Testis (tissue), 3 donors: ENCODE data around the gene FBXO40. TPM values are rescaled to one million over a fixed set of nuclear protein-coding genes. Genes with fewer than 3 reads are reported as not detected.

Experiments
- DNase-seq: peaks from one replicate; pipeline ENCODE4 v3.0.0-alpha.2; 2019
- H3K27ac ChIP-seq, 2 donors: fragments of 200-600 bp; sonication (generic); one replicate each; pipeline ENCODE4 v1.5.1; 2019
- H3K27me3 ChIP-seq: fragments of 200-600 bp; sonication (generic); one replicate; pipeline ENCODE4 v1.5.1; 2019
- H3K36me3 ChIP-seq: fragments of 200-600 bp; sonication (generic); one replicate; pipeline ENCODE4 v1.5.1; 2017; ENCODE audit warnings: low read depth; ENCODE audit errors: missing control alignments
- H3K4me1 ChIP-seq: fragments of 200-600 bp; sonication (generic); one replicate; pipeline ENCODE4 v1.5.1; 2019
- H3K4me3 ChIP-seq, 2 donors: fragments of 200-600 bp; sonication (generic); one replicate each; pipeline ENCODE4 v1.5.1; 2017 to 2019
- H3K9me3 ChIP-seq: fragments of 200-600 bp; sonication (generic); one replicate; pipeline ENCODE4 v1.5.1; 2017
- POLR2A ChIP-seq: fragments of 450-650 bp; IDR thresholded peaks from one replicate; pipeline ENCODE4 v1.6.1; 2017; ENCODE audit warnings: antibody characterized with exemption, mild to moderate bottlenecking, moderate library complexity
- WGBS, 2 donors: methylation state at CpG; one replicate each; pipeline ENCODE4 v1.1.5; 2018; 5-methylcytosine and 5-hydroxymethylcytosine counted together
- intact Hi-C: fragments of 100-400 bp; cut with DNase I; formaldehyde crosslinking; loops from one replicate; pipeline ENCODE4 v1.15.1; 2023; ENCODE audit warnings: low total_unique reads
- polyA plus RNA-seq: library from polyadenylated mRNA; stranded (reverse); fragments of 350-450 nt; fragmentation: Illumina TruSeq; extraction: RNeasy Lipid Tissue Mini Kit (QIAGEN cat#74804); gene quantifications from one replicate; pipeline ENCODE4 v1.2.3, GENCODE V29; 2014; ENCODE audit warnings: low read depth, low replicate concordance; ENCODE audit not compliant: insufficient read depth
- total RNA-seq, 2 donors: library from RNA; depleted of rRNA; stranded (reverse); fragments of >200 nt; gene quantifications; one replicate each; pipeline ENCODE4 v1.2.3, GENCODE V29; 2016
- TF ChIP-seq, protein P1 (sequence below), 3 experiments: fragments of 450-650 bp in 2 of 3; fragments of 200-600 bp in 1 of 3; sonication (generic) in 1 of 3; IDR thresholded peaks; one replicate each; pipeline ENCODE4 v1.5.1; 2016 to 2019; ENCODE audit warnings: antibody characterized with exemption in 3 of 3, mild to moderate bottlenecking in 2 of 3, moderate library complexity in 1 of 3

The FBXO40 gene
- total and polyA plus RNA-seq, 3 donors from 2014 or later, result 0.31 to 0.68 (median 0.61) TPM

GRCh38 chr3:121627211-121627610 lies 34.0 kb downstream of the FBXO40 start:
- Histone ChIP-seq H3K9me3 (no peaks in the 10 kb centered on the region), H3K36me3 (no peaks in the 10 kb centered on the region), H3K4me3 (no peak overlapping the region), H3K27ac (no peak overlapping the region), H3K4me1 (no peaks in the 10 kb centered on the region), H3K27me3 (no peaks in the 10 kb centered on the region)
- no peak for TF ChIP-seq POLR2A
- intact Hi-C loops, result no loop called here
- WGBS, 2 donors, result 58 to 62% methylated on average over 4 of the region's 4 CpGs
- DNase-seq, result no peak

DNA sequence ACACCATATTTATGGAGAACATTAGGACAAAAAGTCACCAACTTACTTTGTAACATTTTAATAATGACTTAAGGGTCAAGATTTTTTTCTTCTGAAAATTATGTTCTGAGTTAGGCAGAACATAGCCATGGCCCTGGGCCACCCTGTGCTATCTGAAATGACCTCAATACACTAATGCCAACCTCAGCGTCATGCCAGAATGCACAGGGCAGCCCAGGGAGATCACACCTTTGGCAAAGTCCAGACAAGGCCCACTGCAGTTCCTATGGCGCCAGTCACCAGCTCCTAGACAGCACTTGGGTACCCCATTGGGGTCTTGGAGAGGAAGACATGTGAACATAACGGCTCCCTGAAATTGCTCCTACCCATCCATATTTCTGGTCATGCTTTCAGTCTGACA lies 34.4 kb downstream of the FBXO40 start:
- H3K36me3 ChIP-seq, result no peaks in the 10 kb centered on the region
- H3K27me3 ChIP-seq, result no peaks in the 10 kb centered on the region
- intact Hi-C loops, result no loop called here
- H3K9me3 ChIP-seq, result no peaks in the 10 kb centered on the region
- H3K27ac ChIP-seq, result no peak overlapping the region
- no peaks in the 10 kb centered on the region for H3K4me1 ChIP-seq
- 62 to 64% methylated on average over 3 of the region's 3 CpGs for whole genome bisulfite sequencing, 2 donors
- H3K4me3 ChIP-seq, result no peak overlapping the region
- no peak for TF ChIP-seq POLR2A
- TF ChIP-seq, protein P1, sequence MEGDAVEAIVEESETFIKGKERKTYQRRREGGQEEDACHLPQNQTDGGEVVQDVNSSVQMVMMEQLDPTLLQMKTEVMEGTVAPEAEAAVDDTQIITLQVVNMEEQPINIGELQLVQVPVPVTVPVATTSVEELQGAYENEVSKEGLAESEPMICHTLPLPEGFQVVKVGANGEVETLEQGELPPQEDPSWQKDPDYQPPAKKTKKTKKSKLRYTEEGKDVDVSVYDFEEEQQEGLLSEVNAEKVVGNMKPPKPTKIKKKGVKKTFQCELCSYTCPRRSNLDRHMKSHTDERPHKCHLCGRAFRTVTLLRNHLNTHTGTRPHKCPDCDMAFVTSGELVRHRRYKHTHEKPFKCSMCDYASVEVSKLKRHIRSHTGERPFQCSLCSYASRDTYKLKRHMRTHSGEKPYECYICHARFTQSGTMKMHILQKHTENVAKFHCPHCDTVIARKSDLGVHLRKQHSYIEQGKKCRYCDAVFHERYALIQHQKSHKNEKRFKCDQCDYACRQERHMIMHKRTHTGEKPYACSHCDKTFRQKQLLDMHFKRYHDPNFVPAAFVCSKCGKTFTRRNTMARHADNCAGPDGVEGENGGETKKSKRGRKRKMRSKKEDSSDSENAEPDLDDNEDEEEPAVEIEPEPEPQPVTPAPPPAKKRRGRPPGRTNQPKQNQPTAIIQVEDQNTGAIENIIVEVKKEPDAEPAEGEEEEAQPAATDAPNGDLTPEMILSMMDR (IDR thresholded peaks at IDR 0.05), result no peak
- DNase-seq, result no peak

- 90 to 91% methylated on average over 6 of the region's 6 CpGs for WGBS, 2 donors
- Histone ChIP-seq H3K36me3 (no peaks in the 10 kb centered on the region), H3K27me3 (no peaks in the 10 kb centered on the region), H3K9me3 (no peaks in the 10 kb centered on the region), H3K4me1 (no peaks in the 10 kb centered on the region), H3K27ac (no peak overlapping the region), H3K4me3 (no peak overlapping the region)
- no peak for TF ChIP-seq POLR2A
- TF ChIP-seq, protein P1 (IDR thresholded peaks at IDR 0.05), result no peak
- DNase-seq, result no peak
- intact Hi-C loops, result no loop called here
These were observed 36.4 kb downstream of the FBXO40 start for GRCh38 chr3:121629601-121630000.

DNA sequence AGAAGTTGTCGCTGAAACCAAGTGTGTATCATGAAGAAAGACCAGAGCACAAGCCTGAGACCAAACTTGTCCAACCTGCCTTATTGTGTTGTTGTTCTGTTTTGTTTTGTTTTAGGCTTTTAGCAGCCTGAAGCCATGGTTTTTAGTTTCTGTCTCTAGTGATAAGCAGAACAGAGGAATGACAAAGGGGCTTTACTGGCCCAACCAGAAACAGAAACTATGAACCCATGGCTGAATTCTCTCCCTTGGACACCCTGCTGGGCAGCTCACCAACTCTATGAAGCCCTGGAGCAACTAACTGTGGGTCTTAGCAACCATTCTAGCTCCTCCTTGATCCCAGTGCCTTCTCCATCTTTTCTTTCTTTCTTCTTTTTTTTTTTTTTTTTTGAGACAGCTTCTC lies 37.2 kb downstream of the FBXO40 start:
- no peak for DNase-seq
- H3K27ac ChIP-seq, result no peak overlapping the region
- H3K36me3 ChIP-seq, result no peaks in the 10 kb centered on the region
- H3K4me3 ChIP-seq, result no peak overlapping the region
- H3K27me3 ChIP-seq, result no peaks in the 10 kb centered on the region
- no peaks in the 10 kb centered on the region for H3K9me3 ChIP-seq
- WGBS, 2 donors, result 92% methylated on average over 1 of the region's 1 CpG
- H3K4me1 ChIP-seq, result no peaks in the 10 kb centered on the region
- intact Hi-C loops, result no loop called here
- no peak for TF ChIP-seq POLR2A
- TF ChIP-seq, protein P1 (IDR thresholded peaks at IDR 0.05), result no peak

GRCh38 chr3:121637922-121638321 lies 44.7 kb downstream of the FBXO40 start:
- no peak for DNase-seq
- intact Hi-C loops, result no loop called here
- TF ChIP-seq, protein P1 (IDR thresholded peaks at IDR 0.05), result no peak
- no peak for TF ChIP-seq POLR2A
- H3K4me3 ChIP-seq, result no peak overlapping the region
- WGBS, 2 donors, result 90 to 100% methylated on average over 1 of the region's 1 CpG
- H3K27me3 ChIP-seq, result no peaks in the 10 kb centered on the region
- no peaks in the 10 kb centered on the region for H3K9me3 ChIP-seq
- H3K36me3 ChIP-seq, result no peaks in the 10 kb centered on the region
- no peaks in the 10 kb centered on the region for H3K4me1 ChIP-seq
- H3K27ac ChIP-seq, result no peak overlapping the region
